Gastrocnemius medialis (tissue), 4 donors: ENCODE results near the gene NCOA3.
"Not testable (repeated sequence)": the region's sequence is repeated elsewhere in the genome, so short reads cannot be mapped to it uniquely, and the experiment has no call there.

Source experiments
- CTCF ChIP-seq, 5 experiments: fragments of 450-650 bp in 3 of 5; fragments of 200-600 bp in 2 of 5; sonication (generic) in 2 of 5; IDR thresholded peaks in 4 of 5; conservative IDR thresholded peaks in 1 of 5; 1 replicate in 4 of 5; 2 replicates in 1 of 5; pipeline ENCODE4 v1.5.1; 2016 to 2019; ENCODE audit warnings: antibody characterized with exemption in 5 of 5, mild to moderate bottlenecking in 3 of 5, moderate library complexity in 3 of 5
- POLR2A ChIP-seq, 2 donors: fragments of 450-650 bp; IDR thresholded peaks; one replicate each; pipeline ENCODE4 v1.6.1; 2017; ENCODE audit warnings: antibody characterized with exemption in 2 of 2, mild to moderate bottlenecking in 2 of 2, moderate library complexity in 2 of 2

GRCh38 chr20:47494606-47495005 lies 7.1 kb upstream of the NCOA3 start:
- TF ChIP-seq CTCF (IDR thresholded peaks at IDR 0.05 in 4 of 5, conservative IDR thresholded peaks at IDR 0.05 in 1 of 5); POLR2A (IDR thresholded peaks at IDR 0.05): not testable (repeated sequence)
